WTC11 (cell line): ENCODE data around the gene IRX4. TPM values are rescaled to one million over a fixed set of nuclear protein-coding genes. Genes with fewer than 3 reads are reported as not detected.

Experiments
- ATAC-seq: fragments of 200-7000 bp; cut with Tn5 transposase; 2 replicates; pipeline ENCODE4 v1.10.0; 2021; ENCODE audit warnings: mild to moderate bottlenecking, moderate library complexity
- CTCF ChIA-PET: fragments of 300-600 bp; sonication (Branson Sonifier 250); formaldehyde crosslinking; loops from one replicate; lab custom pipeline; 2021; ENCODE audit warnings: antibody characterized with exemption; lab: Charles Lee
- POLR2A ChIA-PET: fragments of 350-600 bp; sonication (Branson Sonifier 250); formaldehyde crosslinking; loops from one replicate; lab custom pipeline; 2021; ENCODE audit warnings: antibody characterized with exemption; lab: Charles Lee
- DNase-seq: peaks from one replicate; pipeline ENCODE4 v3.0.0; 2021; ENCODE audit warnings: low spot score
- H3K27ac Mint-ChIP-seq: 2 replicates; pipeline ENCODE4 v1.8.0; 2021; ENCODE audit warnings: mixed read lengths
- H3K27me3 Mint-ChIP-seq: 2 replicates; pipeline ENCODE4 v1.8.0; 2021; ENCODE audit warnings: low read depth, mild to moderate bottlenecking, moderate library complexity, mixed read lengths
- H3K36me3 Mint-ChIP-seq: 2 replicates; pipeline ENCODE4 v1.8.0; 2021; ENCODE audit warnings: mixed read lengths
- H3K4me1 Mint-ChIP-seq: 2 replicates; pipeline ENCODE4 v1.8.0; 2022; ENCODE audit warnings: mixed read lengths
- H3K4me3 Mint-ChIP-seq: 2 replicates; pipeline ENCODE4 v1.8.0; 2021; ENCODE audit warnings: mild to moderate bottlenecking, moderate library complexity, mixed read lengths
- H3K9me3 Mint-ChIP-seq: 2 replicates; pipeline ENCODE4 v1.8.0; 2021; ENCODE audit warnings: mixed read lengths
- AR ChIP-seq: fragments of 250-450 bp; sonication (Bioruptor Pico); IDR thresholded peaks from 2 replicates; pipeline ENCODE4 v1.9.0; 2021; ENCODE audit warnings: mild to moderate bottlenecking
- ATF2 ChIP-seq: sonication (generic); formaldehyde crosslinking; IDR thresholded peaks from 2 replicates; pipeline ENCODE4 v1.8.1; 2022; ENCODE audit warnings: low read depth, missing genetic modification reagents, borderline replicate concordance
- CBFB ChIP-seq: sonication (generic); formaldehyde crosslinking; IDR thresholded peaks from 2 replicates; pipeline ENCODE4 v1.8.1; 2022; ENCODE audit warnings: mild to moderate bottlenecking, low read depth, missing genetic modification reagents
- E2F5 ChIP-seq: sonication (generic); formaldehyde crosslinking; IDR thresholded peaks from 2 replicates; pipeline ENCODE4 v1.8.1; 2022; ENCODE audit warnings: mild to moderate bottlenecking, moderate library complexity, missing genetic modification reagents
- ESRRA ChIP-seq: sonication (generic); formaldehyde crosslinking; IDR thresholded peaks from 2 replicates; pipeline ENCODE4 v1.8.1; 2022; ENCODE audit warnings: mild to moderate bottlenecking, missing genetic modification reagents, borderline replicate concordance
- FOXK1 ChIP-seq: sonication (generic); formaldehyde crosslinking; IDR thresholded peaks from 2 replicates; pipeline ENCODE4 v1.8.0; 2022; ENCODE audit warnings: mild to moderate bottlenecking, moderate library complexity, missing genetic modification reagents
- GTF2I ChIP-seq: fragments of 250-450 bp; sonication (Bioruptor Pico); conservative IDR thresholded peaks from 2 replicates; pipeline ENCODE4 v1.4.0; 2021; ENCODE audit warnings: mild to moderate bottlenecking
- HMGXB4 ChIP-seq: sonication (generic); formaldehyde crosslinking; IDR thresholded peaks from 2 replicates; pipeline ENCODE4 v1.8.1; 2023; ENCODE audit warnings: mild to moderate bottlenecking, moderate library complexity, missing genetic modification reagents
- IRF2 ChIP-seq: sonication (generic); formaldehyde crosslinking; IDR thresholded peaks from 2 replicates; pipeline ENCODE4 v1.8.0; 2022; ENCODE audit warnings: low read depth, missing genetic modification reagents, borderline replicate concordance
- JAZF1 ChIP-seq: fragments of 250-450 bp; sonication (Bioruptor Pico); IDR thresholded peaks from 2 replicates; pipeline ENCODE4 v1.9.0; 2021; ENCODE audit warnings: moderate library complexity, mild to moderate bottlenecking, inconsistent platforms
- JUN ChIP-seq: sonication (generic); formaldehyde crosslinking; IDR thresholded peaks from 2 replicates; pipeline ENCODE4 v1.8.0; 2023; ENCODE audit warnings: mild to moderate bottlenecking, missing genetic modification reagents
- MYBL2 ChIP-seq: sonication (generic); formaldehyde crosslinking; IDR thresholded peaks from 2 replicates; pipeline ENCODE4 v1.8.1; 2023; ENCODE audit warnings: mild to moderate bottlenecking, moderate library complexity, missing genetic modification reagents
- PRRX2 ChIP-seq: fragments of 250-450 bp; sonication (Bioruptor Pico); IDR thresholded peaks from 2 replicates; pipeline ENCODE4 v1.8.0; 2021; ENCODE audit warnings: mild to moderate bottlenecking
- RELA ChIP-seq: sonication (generic); formaldehyde crosslinking; IDR thresholded peaks from 2 replicates; pipeline ENCODE4 v1.8.1; 2022; ENCODE audit warnings: missing genetic modification reagents, mild to moderate bottlenecking, borderline replicate concordance
- STAT6 ChIP-seq: sonication (generic); formaldehyde crosslinking; conservative IDR thresholded peaks from 2 replicates; pipeline ENCODE4 v1.8.1; 2023; ENCODE audit warnings: mild to moderate bottlenecking, low read depth, missing genetic modification reagents, moderate library complexity
- TP53 ChIP-seq: sonication (generic); formaldehyde crosslinking; IDR thresholded peaks from 2 replicates; pipeline ENCODE4 v1.8.1; 2023; ENCODE audit warnings: mild to moderate bottlenecking, missing genetic modification reagents
- USF1 ChIP-seq: sonication (generic); formaldehyde crosslinking; IDR thresholded peaks from 2 replicates; pipeline ENCODE4 v1.8.0; 2022; ENCODE audit warnings: mild to moderate bottlenecking, missing genetic modification reagents
- ZMAT4 ChIP-seq: fragments of 250-450 bp; sonication (Bioruptor Pico); IDR thresholded peaks from 2 replicates; pipeline ENCODE4 v1.9.0; 2021; ENCODE audit warnings: mild to moderate bottlenecking
- ZNF138 ChIP-seq: sonication (generic); formaldehyde crosslinking; conservative IDR thresholded peaks from 2 replicates; pipeline ENCODE4 v1.8.1; 2022; ENCODE audit warnings: mild to moderate bottlenecking, moderate library complexity, missing genetic modification reagents
- ZNF423 ChIP-seq: fragments of 250-450 bp; sonication (Bioruptor Pico); IDR thresholded peaks from 2 replicates; pipeline ENCODE4 v2.1.2; 2022; ENCODE audit warnings: mild to moderate bottlenecking, moderate library complexity
- ZNF425 ChIP-seq: fragments of 250-450 bp; sonication (Bioruptor Pico); conservative IDR thresholded peaks from 2 replicates; pipeline ENCODE4 v1.9.0; 2021; ENCODE audit warnings: mild to moderate bottlenecking
- total RNA-seq: library from RNA; stranded (reverse); gene quantifications from 3 replicates; pipeline ENCODE4 v1.2.3, GENCODE V29; 2021

The IRX4 gene
- total RNA-seq, 1 experiment from 2014 or later, result 9.0 TPM

- no peak for TF ChIP-seq CBFB (CRISPR knock-in tag)
- TF ChIP-seq USF1 (CRISPR knock-in tag), result no peak
- TF ChIP-seq HMGXB4 (CRISPR knock-in tag), result no peak
- TF ChIP-seq ZNF138 (CRISPR knock-in tag), result no peak
- no peak for TF ChIP-seq IRF2 (CRISPR knock-in tag)
- no peak for TF ChIP-seq AR (CRISPR knock-in tag)
- TF ChIP-seq, all 79 proteins: peak for 0
Measured at GRCh38 chr5:1846583-1846982, 36.1 kb downstream of the IRX4 start (continued).

GRCh38 chr5:1845696-1846095 is 37.0 kb downstream of the IRX4 start:
- Mint-ChIP-seq H3K36me3 (no peaks in the 10 kb centered on the region), H3K27ac (no peak overlapping the region), H3K4me3 (no peak overlapping the region), H3K27me3 (peaks cover 44% of the 10 kb centered on the region), H3K9me3 (no peaks in the 10 kb centered on the region), H3K4me1 (peaks cover 14% of the 10 kb centered on the region)
- ChIA-PET CTCF (no interaction called here), POLR2A (no interaction called here)
- ATAC-seq, result no peak
- no peak for DNase-seq
- TF ChIP-seq MYBL2 (CRISPR knock-in tag), result no peak
- TF ChIP-seq ZMAT4 (CRISPR knock-in tag), result no peak
- TF ChIP-seq CBFB (CRISPR knock-in tag), result no peak
- TF ChIP-seq ATF2, result no peak
- no peak for TF ChIP-seq IRF2 (CRISPR knock-in tag)
- TF ChIP-seq JUN (CRISPR knock-in tag), result no peak
- no peak for TF ChIP-seq ZNF425 (CRISPR knock-in tag)
- TF ChIP-seq TP53, result no peak
- no peak for TF ChIP-seq ZNF138 (CRISPR knock-in tag)
- TF ChIP-seq HMGXB4 (CRISPR knock-in tag), result no peak
- no peak for TF ChIP-seq JAZF1 (CRISPR knock-in tag)
- TF ChIP-seq FOXK1, result no peak
- no peak for TF ChIP-seq ZNF423 (CRISPR knock-in tag)
- no peak for TF ChIP-seq E2F5 (CRISPR knock-in tag)
- no peak for TF ChIP-seq PRRX2 (CRISPR knock-in tag)
- TF ChIP-seq STAT6, result no peak
- no peak for TF ChIP-seq ESRRA (CRISPR knock-in tag)
- no peak for TF ChIP-seq RELA (CRISPR knock-in tag)
- no peak for TF ChIP-seq GTF2I (CRISPR knock-in tag)
